Hematopoietic multipotent progenitor cell treated with erythropoietin and hydrocortisone succinate and interleukin-3 and kit ligand, for 15 days (in vitro differentiated cells): Measurements from ENCODE around the gene CDH15.
A peak's percentile ranks its signal among the peaks of the same experiment; 100 is the strongest.
"Not testable (repeated sequence)": the region's sequence is repeated elsewhere in the genome, so short reads cannot be mapped to it uniquely, and the experiment has no call there.

Experiments used
- DNase-seq: peaks from one replicate; pipeline ENCODE4 v3.0.0-alpha.2; 2015; ENCODE audit warnings: low spot score

Gene CDH15

DNA sequence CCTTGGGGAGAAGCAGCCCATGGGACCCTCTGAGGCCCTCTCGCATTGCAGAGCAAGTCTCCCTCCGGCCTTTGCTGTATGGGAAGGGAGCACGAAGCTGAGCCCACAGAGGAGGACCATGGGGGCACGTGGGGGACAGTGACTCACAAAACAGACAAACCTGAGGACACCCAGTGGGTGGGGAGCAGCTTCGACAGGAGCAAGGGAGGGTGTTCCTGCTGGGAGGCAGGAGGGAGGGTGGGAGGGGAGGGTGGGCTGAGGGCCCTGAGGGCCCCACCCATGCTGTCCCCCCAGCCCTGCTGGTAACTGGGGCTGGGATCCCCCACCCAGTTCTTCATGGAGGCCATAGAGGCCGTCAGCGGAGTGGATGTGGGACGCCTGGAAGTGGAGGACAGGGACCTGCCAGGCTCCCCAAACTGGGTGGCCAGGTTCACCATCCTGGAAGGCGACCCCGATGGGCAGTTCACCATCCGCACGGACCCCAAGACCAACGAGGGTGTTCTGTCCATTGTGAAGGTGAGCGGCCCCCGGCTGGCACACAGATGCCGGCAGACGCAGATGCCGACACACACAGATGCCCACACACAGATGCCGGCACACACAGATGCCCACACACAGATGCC lies 16.3 kb downstream of the CDH15 start:
- no peak for DNase-seq

DNA sequence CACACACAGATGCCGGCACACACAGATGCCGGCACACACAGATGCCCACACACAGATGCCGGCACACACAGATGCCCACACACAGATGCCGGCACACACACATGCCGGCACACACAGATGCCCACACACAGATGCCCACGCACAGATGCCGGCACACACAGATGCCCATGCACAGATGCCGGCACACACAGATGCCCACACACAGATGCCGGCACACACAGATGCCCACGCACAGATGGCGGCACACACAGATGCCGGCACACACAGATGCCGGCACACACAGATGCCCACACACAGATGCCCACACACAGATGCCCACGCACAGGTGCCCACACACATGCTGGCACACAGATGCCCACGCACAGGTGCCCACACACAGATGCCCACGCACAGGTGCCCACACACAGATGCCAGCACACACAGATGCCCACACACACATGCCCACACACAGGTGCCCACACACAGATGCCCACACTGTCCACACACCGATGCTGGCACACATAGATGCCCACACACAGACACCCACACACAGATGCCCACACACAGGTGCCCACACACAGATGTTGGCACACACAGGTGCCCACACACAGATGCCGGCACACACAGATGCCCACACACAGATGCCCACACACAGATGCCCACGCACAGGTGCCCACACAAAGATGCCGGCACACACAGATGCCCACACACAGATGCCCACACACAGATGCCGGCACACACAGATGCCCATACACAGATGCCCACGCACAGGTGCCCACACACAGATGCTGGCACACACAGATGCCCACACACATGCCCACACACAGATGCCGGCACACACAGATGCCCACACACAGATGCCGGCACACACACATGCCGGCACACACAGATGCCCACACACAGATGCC lies 17.2 kb downstream of the CDH15 start:
- DNase-seq: not testable (repeated sequence)

DNA sequence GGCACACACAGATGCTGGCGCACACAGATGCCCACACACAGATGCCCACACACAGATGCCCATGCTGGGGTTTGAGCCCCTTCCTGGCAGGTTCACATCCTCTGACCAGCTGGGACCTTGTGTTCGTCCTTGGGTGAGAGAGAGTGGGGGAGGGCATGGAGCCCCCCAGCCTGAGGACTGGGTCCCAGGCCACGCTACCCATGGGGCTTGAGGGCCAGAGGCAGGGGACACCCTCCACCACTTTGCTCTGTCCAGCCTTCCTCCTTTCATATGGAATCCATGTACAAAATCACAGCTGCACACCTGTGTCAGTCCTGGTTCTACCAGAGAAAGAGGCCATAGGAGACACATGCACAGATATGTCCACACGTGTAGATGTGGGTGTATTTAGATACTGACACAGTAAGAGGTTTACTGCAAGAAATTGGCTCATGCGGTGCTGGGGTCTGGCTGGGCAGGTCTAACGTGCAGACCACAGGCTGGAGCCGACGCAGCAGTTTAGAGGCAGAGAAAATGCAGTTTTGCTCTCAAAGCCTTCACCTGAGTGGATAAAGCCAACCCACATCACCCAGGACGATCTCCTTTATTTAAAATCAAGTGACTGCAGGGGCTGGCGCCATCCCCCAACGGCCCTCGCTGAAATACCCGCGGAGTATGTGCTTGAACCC lies 17.9 kb downstream of the CDH15 start:
- DNase-seq: no peak

DNA sequence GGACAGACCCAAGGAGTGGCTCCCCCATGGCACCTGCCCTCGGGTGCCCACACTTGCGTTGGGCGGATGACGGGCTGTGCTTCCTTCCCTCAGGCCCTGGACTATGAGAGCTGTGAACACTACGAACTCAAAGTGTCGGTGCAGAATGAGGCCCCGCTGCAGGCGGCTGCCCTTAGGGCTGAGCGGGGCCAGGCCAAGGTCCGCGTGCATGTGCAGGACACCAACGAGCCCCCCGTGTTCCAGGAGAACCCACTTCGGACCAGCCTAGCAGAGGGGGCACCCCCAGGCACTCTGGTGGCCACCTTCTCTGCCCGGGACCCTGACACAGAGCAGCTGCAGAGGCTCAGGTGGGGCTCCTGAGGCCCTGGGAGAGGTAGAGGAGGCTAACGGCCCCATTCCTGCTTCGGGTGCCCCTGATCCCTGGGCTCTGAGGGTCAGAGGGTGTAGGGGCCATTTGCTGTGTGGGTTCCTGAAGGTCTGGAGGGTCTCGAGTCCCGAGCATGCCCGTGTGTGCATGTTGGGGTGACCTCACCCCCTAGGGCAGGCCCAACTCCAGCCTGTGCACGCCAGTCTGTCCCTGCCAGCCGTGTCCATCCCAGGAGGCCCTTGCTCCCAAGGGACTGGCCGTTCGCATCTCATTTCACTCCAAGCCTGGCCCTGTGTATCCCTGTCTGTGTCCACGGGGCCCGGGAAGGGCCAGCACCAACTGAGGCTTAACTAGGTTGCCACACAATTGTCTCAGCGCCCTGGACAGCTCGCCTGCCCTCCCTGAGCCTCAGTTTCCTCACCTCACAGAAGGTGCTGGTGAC lies 18.8 kb downstream of the CDH15 start:
- no peak for DNase-seq

DNA sequence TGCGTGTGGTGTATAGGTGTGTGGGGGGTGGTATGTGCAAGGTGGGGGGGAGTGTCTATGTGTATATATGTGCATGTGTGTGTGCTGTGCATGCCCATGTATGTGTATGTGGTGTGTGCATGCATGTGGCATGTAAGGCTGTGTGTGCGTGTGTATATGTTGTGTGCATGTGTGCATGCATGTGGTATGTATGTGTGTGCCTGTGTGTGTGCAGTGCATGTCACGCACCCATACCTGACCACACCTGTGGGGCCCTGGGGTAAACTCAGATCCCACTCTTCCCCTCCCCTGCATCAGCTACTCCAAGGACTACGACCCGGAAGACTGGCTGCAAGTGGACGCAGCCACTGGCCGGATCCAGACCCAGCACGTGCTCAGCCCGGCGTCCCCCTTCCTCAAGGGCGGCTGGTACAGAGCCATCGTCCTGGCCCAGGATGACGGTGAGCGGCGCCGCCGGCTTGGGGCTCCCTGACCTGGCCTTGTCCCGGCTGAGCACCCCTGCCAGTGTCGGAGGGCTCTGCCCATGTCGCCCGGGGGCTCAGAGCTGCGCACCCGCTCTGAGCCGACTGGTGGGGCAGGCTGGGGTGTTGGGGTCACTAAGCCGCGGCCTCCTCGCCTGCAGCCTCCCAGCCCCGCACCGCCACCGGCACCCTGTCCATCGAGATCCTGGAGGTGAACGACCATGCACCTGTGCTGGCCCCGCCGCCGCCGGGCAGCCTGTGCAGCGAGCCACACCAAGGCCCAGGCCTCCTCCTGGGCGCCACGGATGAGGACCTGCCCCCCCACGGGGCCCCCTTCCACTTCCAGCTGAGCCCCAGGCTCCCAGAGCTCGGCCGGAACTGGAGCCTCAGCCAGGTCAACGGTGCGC lies 19.7 kb downstream of the CDH15 start:
- no peak for DNase-seq

DNA sequence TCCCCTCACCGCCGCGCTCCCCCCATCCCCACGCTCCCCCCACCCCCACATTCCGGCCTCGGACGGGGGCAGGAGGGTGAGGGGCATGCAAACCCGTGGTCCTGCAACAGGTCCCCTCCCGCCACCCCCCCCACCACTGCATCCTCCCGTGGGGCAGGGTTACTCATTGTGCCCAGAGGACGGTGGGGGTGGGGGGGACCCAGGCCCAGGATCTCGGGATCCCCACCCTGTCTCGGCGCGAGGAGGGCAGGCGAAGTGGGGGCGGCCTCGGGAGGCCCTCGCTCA lies 20.3 kb downstream of the CDH15 start:
- DNase-seq: no peak

DNA sequence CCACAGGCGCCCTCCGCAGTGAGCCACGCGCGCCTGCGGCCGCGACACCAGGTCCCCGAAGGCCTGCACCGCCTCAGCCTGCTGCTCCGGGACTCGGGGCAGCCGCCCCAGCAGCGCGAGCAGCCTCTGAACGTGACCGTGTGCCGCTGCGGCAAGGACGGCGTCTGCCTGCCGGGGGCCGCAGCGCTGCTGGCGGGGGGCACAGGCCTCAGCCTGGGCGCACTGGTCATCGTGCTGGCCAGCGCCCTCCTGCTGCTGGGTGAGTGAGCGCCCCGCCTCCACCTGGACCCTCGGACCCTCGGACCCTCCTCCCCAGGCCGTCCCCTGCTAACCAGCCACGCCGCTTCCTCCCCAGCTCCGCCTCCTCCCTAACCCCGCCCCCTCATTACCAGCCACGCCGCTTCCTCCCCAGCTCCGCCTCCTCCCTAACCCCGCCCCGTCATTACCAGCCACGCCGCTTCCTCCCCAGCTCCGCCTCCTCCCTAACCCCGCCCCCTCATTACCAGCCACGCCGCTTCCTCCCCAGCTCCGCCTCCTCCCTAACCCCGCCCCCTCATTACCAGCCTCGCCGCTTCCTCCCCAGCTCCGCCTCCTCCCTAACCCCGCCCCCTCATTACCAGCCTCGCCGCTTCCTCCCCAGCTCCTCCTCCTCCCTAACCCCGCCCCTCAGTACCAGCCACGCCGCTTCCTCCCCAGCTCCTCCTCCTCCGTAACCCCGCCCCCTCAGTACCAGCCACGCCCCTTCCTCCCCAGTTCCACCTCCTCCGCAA lies 20.8 kb downstream of the CDH15 start:
- DNase-seq: peak; percentile 51

DNA sequence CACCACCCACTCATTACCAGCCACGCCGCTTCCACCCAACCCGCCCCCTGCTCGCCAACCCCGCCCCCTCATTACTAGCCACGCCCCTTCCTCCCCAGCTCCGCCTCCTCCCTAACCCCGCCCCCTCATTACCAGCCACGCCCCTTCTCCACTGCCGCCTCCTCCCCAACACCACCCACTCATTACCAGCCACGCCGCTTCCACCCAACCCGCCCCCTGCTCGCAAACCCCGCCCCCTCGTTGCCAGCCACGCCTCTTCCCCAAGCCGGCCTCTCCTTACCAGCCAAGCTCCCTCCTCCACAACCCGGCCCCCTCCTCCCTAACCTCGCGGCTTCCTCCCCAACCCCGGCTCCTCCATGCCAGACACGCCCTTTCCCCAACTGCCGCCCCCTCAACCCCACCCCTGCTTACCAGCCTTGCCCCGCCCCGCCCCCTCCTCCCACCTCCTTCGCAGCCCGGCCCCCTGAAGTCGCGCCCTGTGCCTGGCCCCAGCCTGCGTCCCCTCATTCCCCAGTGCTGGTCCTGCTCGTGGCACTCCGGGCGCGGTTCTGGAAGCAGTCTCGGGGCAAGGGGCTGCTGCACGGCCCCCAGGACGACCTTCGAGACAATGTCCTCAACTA lies 21.5 kb downstream of the CDH15 start:
- DNase-seq: no peak

DNA sequence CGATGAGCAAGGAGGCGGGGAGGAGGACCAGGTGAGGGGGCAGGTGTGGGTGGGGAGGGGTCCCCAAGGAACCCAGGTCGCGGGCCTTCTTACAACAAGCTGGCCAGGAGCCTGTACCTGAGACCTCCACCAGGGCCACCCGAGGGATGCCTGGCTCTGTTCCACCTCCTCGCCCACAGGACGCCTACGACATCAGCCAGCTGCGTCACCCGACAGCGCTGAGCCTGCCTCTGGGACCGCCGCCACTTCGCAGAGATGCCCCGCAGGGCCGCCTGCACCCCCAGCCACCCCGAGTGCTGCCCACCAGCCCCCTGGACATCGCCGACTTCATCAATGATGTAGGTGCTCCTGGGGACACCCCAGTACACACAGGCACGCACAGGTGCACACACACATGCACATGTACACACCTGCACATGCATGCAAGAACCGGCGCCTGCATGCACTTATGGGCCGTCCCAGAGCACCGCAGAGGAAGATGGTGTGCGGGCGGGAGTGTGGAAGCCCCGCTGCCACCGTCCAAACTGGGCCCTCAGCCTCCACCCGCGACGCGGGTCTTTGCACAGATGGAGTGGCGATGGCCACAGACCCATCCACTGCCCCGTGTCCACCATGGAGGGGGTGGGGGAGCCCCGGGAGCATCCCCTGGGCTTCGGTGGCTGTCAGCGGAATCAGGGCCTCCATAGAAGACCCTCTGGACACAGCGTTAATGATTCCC lies 22.2 kb downstream of the CDH15 start:
- DNase-seq: no peak

DNA sequence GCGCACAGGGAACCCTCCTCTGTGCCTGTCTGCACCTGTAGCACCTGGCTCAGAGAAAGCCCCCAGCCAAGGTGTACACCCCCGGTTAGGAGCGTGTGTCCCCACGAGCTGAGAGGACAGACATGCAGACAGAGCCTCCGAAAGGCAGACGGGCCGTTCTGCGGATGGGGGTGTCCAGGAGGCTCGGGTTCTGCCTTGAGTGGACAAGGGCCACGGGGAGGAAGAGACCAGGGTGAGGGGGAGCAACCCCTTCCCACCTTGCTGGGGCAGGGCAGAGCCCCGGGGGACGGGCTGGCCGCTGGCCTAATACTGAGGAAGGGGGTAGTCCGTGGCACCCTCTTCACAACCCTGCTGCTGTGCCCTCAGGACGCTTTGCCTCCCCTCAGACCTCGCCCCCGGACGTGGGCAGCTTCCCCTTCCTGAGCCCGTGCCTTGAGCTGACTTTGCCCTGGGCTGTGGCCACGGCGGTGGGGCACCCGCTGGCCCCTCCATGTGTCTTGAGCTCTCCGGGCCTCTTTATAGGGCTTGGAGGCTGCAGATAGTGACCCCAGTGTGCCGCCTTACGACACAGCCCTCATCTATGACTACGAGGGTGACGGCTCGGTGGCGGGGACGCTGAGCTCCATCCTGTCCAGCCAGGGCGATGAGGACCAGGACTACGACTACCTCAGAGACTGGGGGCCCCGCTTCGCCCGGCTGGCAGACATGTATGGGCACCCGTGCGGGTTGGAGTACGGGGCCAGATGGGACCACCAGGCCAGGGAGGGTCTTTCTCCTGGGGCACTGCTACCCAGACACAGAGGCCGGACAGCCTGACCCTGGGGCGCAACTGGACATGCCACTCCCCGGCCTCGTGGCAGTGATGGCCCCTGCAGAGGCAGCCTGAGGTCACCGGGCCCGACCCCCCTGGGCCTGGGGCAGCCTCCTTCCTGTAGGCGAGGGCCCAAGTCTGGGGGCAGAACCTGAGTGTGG lies 23.1 kb downstream of the CDH15 start:
- DNase-seq: no peak

DNA sequence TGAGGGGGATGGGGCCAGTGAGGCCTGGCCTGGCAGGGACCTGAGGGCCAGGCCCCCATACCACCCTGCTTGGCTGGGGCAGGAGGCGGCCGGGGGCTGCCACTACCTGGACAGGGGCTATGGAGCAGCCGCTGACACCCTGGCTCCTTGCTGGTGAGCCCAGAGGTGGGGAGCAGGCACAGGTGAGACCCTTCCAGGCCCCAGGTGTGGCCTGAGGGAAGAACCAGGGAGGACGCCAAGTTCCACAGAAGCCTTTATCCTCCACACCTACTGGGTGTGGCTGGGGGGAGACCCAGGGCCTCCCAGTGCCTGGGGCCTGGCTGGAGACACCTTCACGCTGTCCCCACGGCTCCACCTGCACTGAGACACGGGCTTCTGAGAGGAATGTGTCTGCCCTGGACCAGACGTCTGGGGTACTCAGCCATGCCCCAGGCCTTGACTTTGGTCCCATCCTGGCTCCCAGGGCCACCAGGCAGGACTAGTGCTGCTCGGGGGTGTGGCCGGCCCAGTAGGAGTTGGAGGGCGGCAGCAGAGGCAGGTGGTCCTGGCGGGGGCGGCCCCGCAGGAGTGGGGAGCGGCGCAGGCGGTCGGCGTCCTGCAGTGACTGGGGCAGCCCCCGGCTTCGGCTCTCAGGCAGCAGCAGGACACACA lies 24.1 kb downstream of the CDH15 start:
- no peak for DNase-seq

DNA sequence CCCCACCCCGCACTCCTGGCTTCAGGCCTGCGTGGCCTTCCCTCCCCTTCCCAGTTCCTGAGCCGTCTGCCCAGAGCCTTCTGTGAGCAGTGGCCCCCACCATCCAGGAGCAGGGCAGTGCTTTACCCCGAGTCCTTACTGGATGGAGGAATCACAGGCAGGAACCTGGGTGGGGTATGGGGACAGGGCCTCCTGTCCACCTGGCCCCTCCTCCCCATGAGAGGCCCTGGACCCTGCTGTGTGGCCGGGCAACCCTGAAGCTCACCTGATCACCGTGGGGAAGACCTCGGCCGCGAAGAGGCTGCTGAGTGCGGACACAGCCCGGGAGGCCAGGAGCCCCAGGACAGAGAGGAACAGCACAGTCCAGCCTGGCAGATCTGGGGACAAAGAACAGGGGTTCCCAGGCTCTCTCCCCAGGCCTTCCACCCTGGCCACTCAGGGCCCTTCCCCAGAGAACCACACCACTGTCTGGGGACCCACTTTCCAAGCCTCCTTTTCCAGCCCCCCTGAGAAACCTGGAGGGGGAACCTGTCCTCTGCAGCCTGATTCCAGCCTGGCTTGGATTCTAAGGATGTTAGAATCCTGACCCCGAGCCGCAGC lies 25.6 kb downstream of the CDH15 start:
- no peak for DNase-seq

DNA sequence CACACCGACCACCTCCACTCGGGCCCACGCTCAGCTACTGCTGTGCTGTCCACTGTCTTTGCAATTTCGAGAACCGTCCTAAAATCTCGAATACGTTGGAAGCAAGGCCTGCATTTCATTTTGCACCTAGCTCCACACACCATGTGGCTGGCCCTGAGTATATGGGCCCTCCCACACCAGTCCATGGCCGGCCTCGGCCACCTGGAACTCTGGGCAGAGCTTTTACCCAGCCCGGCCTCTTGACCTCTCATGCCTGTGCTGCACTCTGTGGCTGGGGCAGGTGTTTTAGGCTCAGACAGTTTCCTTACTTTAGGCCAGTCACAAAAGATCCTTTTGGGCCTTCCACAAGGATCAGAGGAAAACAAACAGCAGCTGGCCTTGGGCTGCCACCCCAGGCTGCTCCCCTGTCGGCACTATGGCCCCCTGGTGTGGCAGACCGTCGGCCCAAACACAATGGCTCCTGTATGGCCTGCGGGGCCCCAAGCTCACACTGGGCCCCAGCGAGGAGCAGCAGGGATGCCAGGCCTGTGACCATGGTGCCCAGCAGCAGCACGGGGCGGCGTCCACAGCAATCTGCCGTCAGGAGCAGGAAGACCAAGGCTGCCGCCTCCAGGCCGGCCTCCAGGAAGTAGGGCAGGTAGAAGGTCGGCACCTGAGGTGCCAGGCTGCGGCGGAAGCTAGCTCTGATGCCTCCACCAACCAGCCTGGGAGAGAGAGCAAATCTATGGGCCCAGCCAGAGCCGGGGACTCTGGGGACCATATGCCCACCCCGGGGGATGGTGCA lies 26.3 kb downstream of the CDH15 start:
- no peak for DNase-seq

DNA sequence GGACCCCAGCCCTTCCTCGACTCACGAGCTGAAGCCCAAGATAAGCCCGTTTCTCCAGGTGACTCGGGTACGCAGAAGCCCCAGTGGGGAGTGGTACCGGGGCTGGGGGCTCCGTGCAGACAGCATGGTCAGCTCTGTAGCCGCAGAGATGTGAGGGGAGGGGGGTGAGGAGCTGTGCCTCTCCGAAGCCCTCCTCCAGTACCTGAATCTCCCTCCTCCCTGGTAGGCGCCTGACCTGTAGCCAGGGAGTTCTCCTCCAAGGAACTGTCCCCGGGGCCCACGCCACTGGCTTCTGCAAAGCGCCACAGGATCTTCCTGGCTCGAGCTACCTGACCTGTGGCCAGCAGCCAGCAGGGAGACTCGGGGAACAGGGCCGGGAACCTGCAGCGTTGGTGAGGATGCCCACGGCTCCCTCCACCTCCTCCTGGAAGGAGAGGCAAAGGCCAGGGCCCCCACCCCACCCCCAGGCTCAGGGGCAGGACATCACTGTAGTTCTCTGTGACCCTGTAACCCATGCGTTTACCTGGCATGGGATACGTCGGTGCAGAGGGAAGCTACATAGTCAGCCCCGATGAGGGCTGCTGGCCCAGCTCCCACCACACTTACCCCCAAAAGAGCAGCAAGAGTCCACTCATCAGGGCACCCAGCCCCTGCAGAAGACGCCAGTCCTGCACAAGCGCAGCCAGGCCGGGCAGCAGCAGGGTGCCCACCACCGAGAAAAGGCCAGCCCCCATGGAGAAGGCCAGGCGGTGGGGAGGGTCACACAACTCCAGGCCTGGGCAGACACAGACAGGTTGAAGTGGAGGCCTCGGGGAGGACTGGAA lies 27.1 kb downstream of the CDH15 start:
- DNase-seq: no peak

DNA sequence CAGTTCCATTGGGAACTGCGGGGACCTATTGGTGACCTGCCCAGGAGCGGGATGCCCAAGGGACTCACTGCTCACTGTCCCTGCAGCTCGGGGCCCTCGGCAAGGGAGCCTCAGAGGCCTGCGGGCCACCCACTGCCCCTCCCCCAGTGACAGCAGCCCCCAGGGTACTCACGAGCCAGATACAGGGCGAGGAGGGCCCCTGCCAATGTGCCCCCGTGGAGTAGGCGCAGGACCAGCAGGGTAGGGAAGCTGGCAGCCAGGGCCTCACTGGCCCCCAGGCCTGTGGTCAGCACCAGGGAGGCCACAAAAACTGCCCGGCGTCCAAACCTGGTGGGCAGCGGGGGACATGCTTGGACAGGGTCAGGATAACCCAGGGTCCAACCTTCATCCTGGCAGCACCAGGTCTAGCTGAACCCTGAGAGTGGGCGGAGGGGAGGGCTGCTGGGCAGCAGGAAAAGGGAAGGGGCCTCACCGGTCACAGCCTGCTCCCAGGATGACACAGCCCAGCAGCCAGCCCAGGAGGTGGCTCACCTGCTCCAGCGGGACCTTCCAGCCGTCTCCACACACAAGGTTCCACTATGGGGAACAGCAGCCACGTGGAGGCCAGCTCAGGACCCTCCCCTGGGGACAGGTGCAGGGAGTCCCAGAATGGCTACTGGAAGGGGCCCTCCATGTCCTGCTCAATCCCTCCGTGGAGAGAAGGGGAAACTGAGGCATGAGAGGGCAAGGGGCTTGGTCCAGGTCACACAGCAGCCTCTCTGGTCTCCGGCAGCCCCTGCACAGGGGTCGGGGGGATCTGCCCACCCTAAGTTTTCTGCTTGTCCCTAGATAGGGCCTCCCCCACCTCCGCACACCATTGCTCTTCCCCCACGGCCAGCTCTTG lies 27.9 kb downstream of the CDH15 start:
- DNase-seq: no peak
